Neuron (in vitro differentiated cells): ENCODE results near the gene SLC6A2.

Source experiments
- H2AFZ ChIP-seq: one replicate; pipeline ENCODE4 v1.6.1; 2013; ENCODE audit warnings: low read depth, mild to moderate bottlenecking, inconsistent platforms, low read length, moderate library complexity
- H3K27me3 ChIP-seq: one replicate; pipeline ENCODE4 v1.6.1; 2013; ENCODE audit warnings: low read length; ENCODE audit not compliant: insufficient read depth
- H3K36me3 ChIP-seq: one replicate; pipeline ENCODE4 v1.6.1; 2013; ENCODE audit warnings: low read length; ENCODE audit not compliant: insufficient read depth
- H3K4me1 ChIP-seq: one replicate; pipeline ENCODE4 v1.6.1; 2013; ENCODE audit warnings: low read length; ENCODE audit not compliant: insufficient read depth
- H3K4me3 ChIP-seq: 2 replicates; pipeline ENCODE4 v1.5.1; 2013; ENCODE audit warnings: mild to moderate bottlenecking, low read length, moderate library complexity
- H3K9me3 ChIP-seq: one replicate; pipeline ENCODE4 v1.6.1; 2013; ENCODE audit warnings: low read length

The SLC6A2 gene

GRCh38 chr16:55656691-55657092 is 904 bp downstream of the SLC6A2 start:
- no peaks in the 10 kb centered on the region for H3K4me1 ChIP-seq
- H3K9me3 ChIP-seq: peaks cover 4% of the 10 kb centered on the region
- no peak overlapping the region for H2AFZ ChIP-seq
- no peak overlapping the region for H3K4me3 ChIP-seq
- no peaks in the 10 kb centered on the region for H3K36me3 ChIP-seq
- peaks cover 78% of the 10 kb centered on the region for H3K27me3 ChIP-seq

GRCh38 chr16:55657616-55658015 is 1.8 kb downstream of the SLC6A2 start:
- Histone ChIP-seq H2AFZ (no peak overlapping the region), H3K27me3 (peaks cover 71% of the 10 kb centered on the region), H3K36me3 (no peaks in the 10 kb centered on the region), H3K4me1 (no peaks in the 10 kb centered on the region), H3K9me3 (peaks cover 4% of the 10 kb centered on the region), H3K4me3 (no peak overlapping the region)

- Histone ChIP-seq H3K4me1 (no peaks in the 10 kb centered on the region), H3K9me3 (peaks cover 4% of the 10 kb centered on the region), H3K36me3 (no peaks in the 10 kb centered on the region), H3K4me3 (no peak overlapping the region), H2AFZ (no peak overlapping the region), H3K27me3 (peaks cover 63% of the 10 kb centered on the region)
Measured at GRCh38 chr16:55658898-55659420, 3.2 kb downstream of the SLC6A2 start.

GRCh38 chr16:55660026-55660425 is 4.2 kb downstream of the SLC6A2 start:
- H3K27me3 ChIP-seq: peaks cover 53% of the 10 kb centered on the region
- H3K4me3 ChIP-seq: no peak overlapping the region

GRCh38 chr16:55660828-55661227 is 5.0 kb downstream of the SLC6A2 start:
- Histone ChIP-seq H2AFZ (no peak overlapping the region), H3K4me3 (no peak overlapping the region), H3K4me1 (no peaks in the 10 kb centered on the region), H3K9me3 (no peaks in the 10 kb centered on the region), H3K36me3 (no peaks in the 10 kb centered on the region), H3K27me3 (peaks cover 45% of the 10 kb centered on the region)

More at GRCh38 chr16:55660026-55660425, 4.2 kb downstream of the SLC6A2 start:
- H3K36me3 ChIP-seq: no peaks in the 10 kb centered on the region
- no peaks in the 10 kb centered on the region for H3K4me1 ChIP-seq
- no peak overlapping the region for H2AFZ ChIP-seq
- H3K9me3 ChIP-seq: no peaks in the 10 kb centered on the region

GRCh38 chr16:55661941-55662643 is 6.3 kb downstream of the SLC6A2 start:
- Histone ChIP-seq H3K9me3 (no peaks in the 10 kb centered on the region), H3K4me3 (no peak overlapping the region), H3K4me1 (no peaks in the 10 kb centered on the region), H3K36me3 (no peaks in the 10 kb centered on the region), H2AFZ (no peak overlapping the region), H3K27me3 (peaks cover 34% of the 10 kb centered on the region)

- no peak overlapping the region for H2AFZ ChIP-seq
- no peaks in the 10 kb centered on the region for H3K9me3 ChIP-seq
- H3K4me3 ChIP-seq: no peak overlapping the region
- peaks cover 28% of the 10 kb centered on the region for H3K27me3 ChIP-seq
- H3K4me1 ChIP-seq: no peaks in the 10 kb centered on the region
- H3K36me3 ChIP-seq: no peaks in the 10 kb centered on the region
Measured at GRCh38 chr16:55662644-55663031, 6.8 kb downstream of the SLC6A2 start.

- Histone ChIP-seq H3K9me3 (no peaks in the 10 kb centered on the region), H3K4me3 (no peak overlapping the region), H3K36me3 (no peaks in the 10 kb centered on the region), H3K27me3 (peaks cover 26% of the 10 kb centered on the region), H2AFZ (no peak overlapping the region), H3K4me1 (no peaks in the 10 kb centered on the region)
Measured at GRCh38 chr16:55663225-55663624, 7.4 kb downstream of the SLC6A2 start.

- Histone ChIP-seq H3K4me3 (no peak overlapping the region), H3K9me3 (no peaks in the 10 kb centered on the region), H3K27me3 (peaks cover 19% of the 10 kb centered on the region), H3K36me3 (no peaks in the 10 kb centered on the region), H2AFZ (no peak overlapping the region), H3K4me1 (no peaks in the 10 kb centered on the region)
Measured at GRCh38 chr16:55663765-55664677, 8.2 kb downstream of the SLC6A2 start.

- Histone ChIP-seq H2AFZ (no peak overlapping the region), H3K4me3 (no peak overlapping the region), H3K9me3 (no peaks in the 10 kb centered on the region), H3K27me3 (peaks cover 10% of the 10 kb centered on the region), H3K4me1 (no peaks in the 10 kb centered on the region), H3K36me3 (no peaks in the 10 kb centered on the region)
Measured at GRCh38 chr16:55664786-55665407, 9.1 kb downstream of the SLC6A2 start.

GRCh38 chr16:55665511-55665910 is 9.7 kb downstream of the SLC6A2 start:
- no peaks in the 10 kb centered on the region for H3K4me1 ChIP-seq
- peaks cover 5% of the 10 kb centered on the region for H3K27me3 ChIP-seq
- H3K36me3 ChIP-seq: no peaks in the 10 kb centered on the region
- H3K9me3 ChIP-seq: no peaks in the 10 kb centered on the region
- H3K4me3 ChIP-seq: no peak overlapping the region
- no peak overlapping the region for H2AFZ ChIP-seq

GRCh38 chr16:55666012-55666411 is 10.2 kb downstream of the SLC6A2 start:
- Histone ChIP-seq H3K4me3 (no peak overlapping the region), H3K27me3 (peaks cover 2% of the 10 kb centered on the region), H2AFZ (no peak overlapping the region), H3K36me3 (no peaks in the 10 kb centered on the region), H3K9me3 (no peaks in the 10 kb centered on the region), H3K4me1 (no peaks in the 10 kb centered on the region)

- no peak overlapping the region for H3K4me3 ChIP-seq
Measured at GRCh38 chr16:55667753-55668152, 12.0 kb downstream of the SLC6A2 start.

More at GRCh38 chr16:55667753-55668152, 12.0 kb downstream of the SLC6A2 start:
- Histone ChIP-seq H3K36me3 (no peaks in the 10 kb centered on the region), H3K4me1 (no peaks in the 10 kb centered on the region), H3K27me3 (no peaks in the 10 kb centered on the region), H2AFZ (no peak overlapping the region), H3K9me3 (no peaks in the 10 kb centered on the region)
